Sciatic nerve (tissue), 2 donors: Measurements from ENCODE around the gene ACOX2. TPM values are rescaled to one million over a fixed set of nuclear protein-coding genes. Genes with fewer than 3 reads are reported as not detected.

ENCODE experiments used
- ATAC-seq: fragments of 200-7000 bp; cut with Tn5 transposase; one replicate; pipeline ENCODE4 v1.9.1; 2020; ENCODE audit warnings: mild to moderate bottlenecking, moderate library complexity
- DNase-seq: peaks from one replicate; pipeline ENCODE4 v3.0.0-alpha.2; 2020; ENCODE audit warnings: low spot score
- intact Hi-C: fragments of 100-400 bp; cut with DNase I; formaldehyde crosslinking; loops from one replicate; pipeline ENCODE4 v1.14.2; 2022
- total RNA-seq: library from RNA; stranded (reverse); fragmentation: NEBNext Ultra II Directional; extraction: Animal tissue kit (Norgen Biotek cat#: 25700); gene quantifications from one replicate; pipeline ENCODE4 v1.2.1, GENCODE V29; 2021
- donor health status: DM: no; HTN: no; CAD: no.
- donor health status: DM: no; HTN: no; CAD: no.

The ACOX2 gene
- total RNA-seq, 1 donor from 2014 or later: 31.0 TPM

GRCh38 chr3:58521336-58521670 lies 15.7 kb downstream of the ACOX2 start:
- ATAC-seq: no peak
- intact Hi-C loops: no loop called here
- no peak for DNase-seq

- ATAC-seq (peak; percentile 38), DNase-seq (no peak)
- intact Hi-C loops: no loop called here
Observed at GRCh38 chr3:58520403-58521335, 16.3 kb downstream of the ACOX2 start.

GRCh38 chr3:58519668-58520402 lies 17.2 kb downstream of the ACOX2 start:
- DNase-seq (no peak), ATAC-seq (no peak)
- intact Hi-C loops: no loop called here

- intact Hi-C loops: no loop called here
- DNase-seq (no peak), ATAC-seq (no peak)
Observed at GRCh38 chr3:58518291-58518789, 18.6 kb downstream of the ACOX2 start.

GRCh38 chr3:58514405-58514804 lies 22.6 kb downstream of the ACOX2 start:
- intact Hi-C loops: no loop called here
- ATAC-seq (no peak), DNase-seq (no peak)

GRCh38 chr3:58508437-58508836 lies 28.6 kb downstream of the ACOX2 start:
- no peak for DNase-seq

GRCh38 chr3:58507356-58508078 lies 29.5 kb downstream of the ACOX2 start:
- DNase-seq: no peak
- ATAC-seq: no peak
- intact Hi-C loops: no loop called here

More at GRCh38 chr3:58508437-58508836, 28.6 kb downstream of the ACOX2 start:
- no peak for ATAC-seq
- intact Hi-C loops: no loop called here

- intact Hi-C loops: no loop called here
- no peak for DNase-seq
- ATAC-seq: no peak
Observed at GRCh38 chr3:58502872-58503271, 34.1 kb downstream of the ACOX2 start.

- ATAC-seq (peak; percentile 71), DNase-seq (no peak)
- intact Hi-C loops: no loop called here
Observed at GRCh38 chr3:58497097-58497496, 39.9 kb downstream of the ACOX2 start.

GRCh38 chr3:58496206-58496857 lies 40.7 kb downstream of the ACOX2 start:
- no peak for DNase-seq
- no peak for ATAC-seq
- intact Hi-C loops: no loop called here

- ATAC-seq (no peak), DNase-seq (no peak)
- intact Hi-C loops: no loop called here
Observed at GRCh38 chr3:58495101-58495500, 41.9 kb downstream of the ACOX2 start.

- ATAC-seq: no peak
- intact Hi-C loops: no loop called here
- DNase-seq: no peak
Observed at GRCh38 chr3:58494107-58494506, 42.9 kb downstream of the ACOX2 start.

- DNase-seq (no peak), ATAC-seq (no peak)
- intact Hi-C loops: no loop called here
Observed at GRCh38 chr3:58492494-58492905, 44.5 kb downstream of the ACOX2 start.

GRCh38 chr3:58491506-58492402 lies 45.2 kb downstream of the ACOX2 start, which contains the start of gene KCTD6:
TSS of gene KCTD6 (plus strand) at chr3:58492096. CDS start at chr3:58498756, 6,660 bp downstream.
- peak; percentile 96 for DNase-seq
- intact Hi-C loops: no loop called here
- ATAC-seq: peak; percentile 98

- peak; percentile 71 for DNase-seq
- peak; percentile 29 for ATAC-seq
- intact Hi-C loops: no loop called here
Observed at GRCh38 chr3:58490860-58491501, 46.0 kb downstream of the ACOX2 start.

GRCh38 chr3:58488967-58489366 lies 48.0 kb downstream of the ACOX2 start:
- DNase-seq: no peak
- intact Hi-C loops: no loop called here
- no peak for ATAC-seq

- ATAC-seq (no peak), DNase-seq (no peak)
- intact Hi-C loops: no loop called here
Observed at GRCh38 chr3:58487140-58487886, 49.7 kb downstream of the ACOX2 start.
